Measurements from ENCODE around the gene WDR48.

DNA sequence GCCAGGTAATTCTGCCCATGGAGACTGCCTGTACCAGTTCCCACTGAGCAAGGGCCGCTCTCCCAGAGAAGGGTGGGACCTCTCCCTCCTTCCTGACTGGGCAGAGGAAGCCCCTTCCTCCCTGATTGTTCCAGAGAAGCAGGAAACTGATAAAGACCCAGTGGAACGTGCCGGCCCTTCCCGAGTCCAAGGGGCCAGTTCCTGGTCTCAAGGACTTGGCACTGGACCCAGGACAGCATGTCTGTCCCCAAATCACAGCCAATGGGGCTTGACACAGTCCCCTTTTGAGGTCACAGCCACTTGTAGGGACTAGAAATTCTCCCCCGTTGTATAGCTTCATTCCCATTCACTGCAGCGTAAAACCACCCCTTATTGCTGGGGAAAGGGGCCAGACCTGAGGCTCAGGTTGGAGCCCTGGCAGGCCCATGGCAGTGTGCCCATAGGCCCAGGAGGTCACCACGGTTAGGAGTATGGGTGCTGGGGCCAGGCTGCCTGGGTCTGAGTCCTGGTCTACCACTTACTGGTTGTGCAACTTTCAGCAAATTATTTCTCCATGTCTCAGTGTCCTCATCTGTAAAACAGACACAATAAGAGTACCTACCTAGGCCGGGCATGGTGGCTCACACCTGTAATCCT lies 83.5 kb downstream of the WDR48 start:
- TF ChIP-seq RAD21 (CRISPR knock-in tag; conservative IDR thresholded peaks at IDR 0.05 in 1 of 2, IDR thresholded peaks at IDR 0.05 in 1 of 2) (no peak), STAG1 (CRISPR knock-in tag; IDR thresholded peaks at IDR 0.05; ENCODE audit: borderline replicate concordance) (no peak), MYNN (IDR thresholded peaks at IDR 0.05) (no peak), MYNN (CRISPR knock-in tag; IDR thresholded peaks at IDR 0.05) (no peak), TBL1XR1 (IDR thresholded peaks at IDR 0.05; ENCODE audit: low read length in 2 of 2) (no peak), TAF1 (IDR thresholded peaks at IDR 0.05; ENCODE audit: control insufficient read depth, extremely low read depth, insufficient read depth, low read length, severe bottlenecking) (no peak), RFX5 (IDR thresholded peaks at IDR 0.05; ENCODE audit: low read depth, low read length) (no peak), EZH2 (IDR thresholded peaks at IDR 0.05; ENCODE audit: borderline replicate concordance, low read depth, low read length) (no peak), ARID2 (IDR thresholded peaks at IDR 0.05) (no peak), TEAD1 (CRISPR knock-in tag; IDR thresholded peaks at IDR 0.05) (no peak)
